IMR-90 (cell line): ENCODE results near the gene C9orf50. TPM values are rescaled to one million over a fixed set of nuclear protein-coding genes. Genes with fewer than 3 reads are reported as not detected.

Experiments used
- ATAC-seq: fragments of 200-7000 bp; cut with Tn5 transposase; 2 replicates; pipeline ENCODE4 v1.9.1; 2020; ENCODE audit warnings: low read depth, mild to moderate bottlenecking, moderate library complexity
- BruUV-seq: library from RNA; stranded (reverse); fragments of 400-500 nt; replicated peaks from 2 replicates; lab custom pipeline; 2021; lab: Mats Ljungman, UMichigan
- CTCF ChIA-PET: fragments of 300-600 bp; formaldehyde crosslinking; extraction: SDS; loops from one replicate; lab custom pipeline; 2021; ENCODE audit warnings: antibody characterized with exemption; lab: Yijun Ruan, JAX
- POLR2A ChIA-PET: fragments of 300-600 bp; sonication (Branson Sonifier 250); formaldehyde crosslinking; loops from one replicate; lab custom pipeline; 2022; ENCODE audit warnings: antibody characterized with exemption; ENCODE audit not compliant: unreplicated experiment; lab: Charles Lee
- DNase-seq: peaks from one replicate; pipeline ENCODE4 v3.0.0; 2013
- H2AFZ ChIP-seq: replicated peaks from 2 replicates; pipeline ENCODE3; 2013; ENCODE audit warnings: low read length, mild to moderate bottlenecking; ENCODE audit not compliant: poor library complexity
- H2AK5ac ChIP-seq: 2 replicates; pipeline ENCODE4 v1.6.1; 2013; ENCODE audit warnings: low read depth, low read length, inconsistent platforms
- H2AK9ac ChIP-seq: replicated peaks from 2 replicates; pipeline ENCODE3; 2013; ENCODE audit warnings: mild to moderate bottlenecking, low read depth, low read length, moderate library complexity; ENCODE audit not compliant: poor library complexity
- H2BK120ac ChIP-seq: 2 replicates; pipeline ENCODE4 v1.6.1; 2013; ENCODE audit warnings: low read depth, low read length, inconsistent platforms
- H2BK15ac ChIP-seq: 3 replicates; pipeline ENCODE4 v1.6.1; 2013; ENCODE audit warnings: low read depth, low read length, inconsistent platforms
- H2BK20ac ChIP-seq: 2 replicates; pipeline ENCODE4 v1.6.1; 2013; ENCODE audit warnings: low read depth, mild to moderate bottlenecking, inconsistent platforms, low read length, moderate library complexity
- H2BK5ac ChIP-seq: 2 replicates; pipeline ENCODE4 v1.6.1; 2013; ENCODE audit warnings: mild to moderate bottlenecking, low read depth, low read length, inconsistent platforms; ENCODE audit not compliant: poor library complexity, severe bottlenecking
- H3K14ac ChIP-seq: replicated peaks from 2 replicates; pipeline ENCODE4 v1.6.1; 2013; ENCODE audit warnings: low read depth, low read length, inconsistent platforms
- H3K18ac ChIP-seq: 2 replicates; pipeline ENCODE4 v1.6.1; 2013; ENCODE audit warnings: low read depth, low read length, control low read depth
- H3K23ac ChIP-seq: 2 replicates; pipeline ENCODE4 v1.6.1; 2013; ENCODE audit warnings: low read depth, low read length, inconsistent platforms
- H3K27ac ChIP-seq: 2 replicates; pipeline ENCODE4 v1.5.1; 2013; ENCODE audit warnings: mild to moderate bottlenecking, control low read depth, low read length; ENCODE audit not compliant: insufficient read depth
- H3K27me3 ChIP-seq: 2 replicates; pipeline ENCODE4 v1.6.1; 2013; ENCODE audit warnings: low read length; ENCODE audit not compliant: control insufficient read depth, insufficient read depth
- H3K36me3 ChIP-seq: 2 replicates; pipeline ENCODE4 v1.6.1; 2013; ENCODE audit warnings: low read length, mixed read lengths; ENCODE audit not compliant: control insufficient read depth, insufficient read depth
- H3K4ac ChIP-seq: 2 replicates; pipeline ENCODE4 v1.6.1; 2013; ENCODE audit warnings: low read depth, low read length, inconsistent platforms
- H3K4me1 ChIP-seq: 2 replicates; pipeline ENCODE4 v1.6.1; 2013; ENCODE audit warnings: low read length, mixed read lengths; ENCODE audit not compliant: control insufficient read depth, insufficient read depth
- H3K4me2 ChIP-seq: 2 replicates; pipeline ENCODE4 v1.6.1; 2013; ENCODE audit warnings: low read depth, mild to moderate bottlenecking, control low read depth, low read length, moderate library complexity
- H3K4me3 ChIP-seq: 2 replicates; pipeline ENCODE4 v1.5.1; 2013; ENCODE audit warnings: low read depth, mild to moderate bottlenecking, control low read depth, low read length, moderate library complexity; ENCODE audit not compliant: insufficient read depth
- H3K56ac ChIP-seq: 2 replicates; pipeline ENCODE4 v1.6.1; 2013; ENCODE audit warnings: low read length, inconsistent platforms; ENCODE audit not compliant: insufficient read depth; ENCODE audit errors: extremely low read depth
- H3K79me1 ChIP-seq, 2 experiments: 2 replicates each; pipeline ENCODE4 v1.6.1; 2013; ENCODE audit warnings: low read length in 2 of 2, inconsistent platforms in 1 of 2, low read depth in 1 of 2
- H3K9ac ChIP-seq: 2 replicates; pipeline ENCODE4 v1.6.1; 2013; ENCODE audit warnings: low read depth, low read length, control low read depth
- H3K9me1 ChIP-seq: 2 replicates; pipeline ENCODE4 v1.6.1; 2013; ENCODE audit warnings: low read length, inconsistent platforms; ENCODE audit not compliant: insufficient read depth
- H3K9me3 ChIP-seq: 2 replicates; pipeline ENCODE4 v1.6.1; 2013; ENCODE audit warnings: low read length; ENCODE audit not compliant: control insufficient read depth, insufficient read depth
- H4K20me1 ChIP-seq: 2 replicates; pipeline ENCODE4 v1.6.1; 2013; ENCODE audit warnings: low read length, inconsistent platforms; ENCODE audit not compliant: insufficient read depth
- H4K5ac ChIP-seq: 2 replicates; pipeline ENCODE4 v1.6.1; 2013; ENCODE audit warnings: mild to moderate bottlenecking, low read depth, low read length, control low read depth
- H4K8ac ChIP-seq, 2 experiments: 2 replicates each; pipeline ENCODE4 v1.6.1; 2013; ENCODE audit warnings: low read depth in 2 of 2, low read length in 2 of 2, control low read depth in 1 of 2, inconsistent platforms in 1 of 2
- H4K91ac ChIP-seq: 2 replicates; pipeline ENCODE4 v1.6.1; 2013; ENCODE audit warnings: low read depth, low read length, inconsistent platforms; ENCODE audit not compliant: insufficient read depth
- BHLHE40 ChIP-seq: fragments of 150-350 bp; IDR thresholded peaks from 2 replicates; pipeline ENCODE4 v1.6.1; 2016; ENCODE audit warnings: mild to moderate bottlenecking, low read depth, low read length
- CHD1 ChIP-seq: IDR thresholded peaks from 2 replicates; pipeline ENCODE4 v1.6.1; 2012; ENCODE audit warnings: low read depth, low read length, improper control_type of control experiment
- FOS ChIP-seq: fragments of 150-350 bp; IDR thresholded peaks from 2 replicates; pipeline ENCODE4 v1.6.1; 2016; ENCODE audit warnings: low read depth, low read length
- MAZ ChIP-seq: IDR thresholded peaks from 2 replicates; pipeline ENCODE4 v1.6.1; 2012; ENCODE audit warnings: low read depth, mild to moderate bottlenecking, low read length, improper control_type of control experiment, moderate library complexity, borderline replicate concordance
- POLR2A ChIP-seq: IDR thresholded peaks from 2 replicates; pipeline ENCODE4 v1.6.1; 2012; ENCODE audit warnings: mild to moderate bottlenecking, low read depth, low read length
- RAD21 ChIP-seq: IDR thresholded peaks from 2 replicates; pipeline ENCODE4 v1.6.1; 2012; ENCODE audit warnings: low read length, improper control_type of control experiment
- RCOR1 ChIP-seq: IDR thresholded peaks from 2 replicates; pipeline ENCODE4 v1.6.1; 2012; ENCODE audit warnings: mild to moderate bottlenecking, low read length, improper control_type of control experiment; ENCODE audit not compliant: insufficient replicate concordance
- RFX5 ChIP-seq: IDR thresholded peaks from 2 replicates; pipeline ENCODE4 v1.8.0; 2012; ENCODE audit warnings: low read depth, mild to moderate bottlenecking, low read length, moderate library complexity
- SMC3 ChIP-seq: fragments of 150-350 bp; IDR thresholded peaks from 2 replicates; pipeline ENCODE4 v1.6.1; 2016; ENCODE audit warnings: low read depth, mild to moderate bottlenecking, antibody characterized with exemption, low read length, moderate library complexity
- WGBS, 2 experiments: methylation state at CpG; one replicate each; pipeline versions ENCODE4 v1.1.5 to v1.1.7; 2013; ENCODE audit warnings: missing lambda C conversion rate in 2 of 2; ENCODE audit not compliant: insufficient read length in 1 of 2; ENCODE audit errors: extremely low coverage in 2 of 2; 5-methylcytosine and 5-hydroxymethylcytosine counted together
- dilution Hi-C: fragments of 300-500 bp; cut with HindIII; formaldehyde crosslinking; loops from one replicate; pipeline ENCODE4 v1.14.3; 2018; ENCODE audit warnings: low sequenced_read_pairs; ENCODE audit not compliant: unreplicated experiment
- in situ Hi-C: fragments of 300-500 bp; cut with MboI; formaldehyde crosslinking; loops from 3 replicates; pipeline ENCODE4 v1.14.3; 2019; ENCODE audit warnings: low sequenced_read_pairs, inconsistent platforms, mixed read lengths
- intact Hi-C: fragments of 100-400 bp; cut with micrococcal nuclease; formaldehyde crosslinking; loops from 2 replicates; pipeline ENCODE4 v1.10.0; 2022
- polyA plus RNA-seq, 3 experiments: library from polyadenylated mRNA; depleted of rRNA; stranded (reverse); fragments of >200 nt; gene quantifications; 2 replicates each; pipeline ENCODE4 v1.2.3, GENCODE V29; 2012; ENCODE audit warnings: low replicate concordance in 1 of 3
- total RNA-seq: library from RNA; depleted of rRNA; stranded (reverse); fragments of >200 nt; gene quantifications from 2 replicates; pipeline ENCODE4 v1.2.3, GENCODE V29; 2012
- TF ChIP-seq, protein P1 (sequence below): fragments of 150-350 bp; IDR thresholded peaks from 2 replicates; pipeline ENCODE4 v1.6.1; 2016; ENCODE audit warnings: low read depth, mild to moderate bottlenecking, low read length, moderate library complexity, borderline replicate concordance

C9orf50 gene
- total and polyA plus RNA-seq, 2 of the 4 experiments (the other 2 are of a cell fraction): 0.09 TPM; not detected in 1

DNA sequence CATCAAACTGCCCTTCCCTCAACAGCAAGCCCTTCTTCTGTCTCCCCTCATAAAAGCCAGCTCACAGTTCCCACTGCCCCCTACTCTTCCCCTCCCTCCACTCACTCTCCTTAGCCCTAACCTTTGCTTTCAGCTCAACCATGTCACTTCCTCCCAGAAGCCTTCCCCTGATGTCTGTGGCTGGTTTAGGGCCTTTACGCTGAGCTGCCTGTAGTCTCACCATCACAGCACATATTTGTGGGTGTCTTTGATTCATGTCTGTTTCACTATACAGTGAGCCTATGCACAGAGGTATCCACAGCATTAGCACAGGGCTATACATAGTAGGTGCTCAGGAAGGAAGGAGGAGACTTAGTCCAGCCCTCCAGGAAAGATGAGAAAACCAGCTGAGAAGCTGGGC is 34.7 kb downstream of the C9orf50 start:
- ATAC-seq (no peak), DNase-seq (no peak)
- Histone ChIP-seq H2BK15ac (no peak overlapping the region), H3K4me1 (peaks cover 13% of the 10 kb centered on the region), H2AK9ac (peak overlapping the region; percentile 63), H2BK20ac (no peak overlapping the region), H3K79me1 (no peaks in the 10 kb centered on the region), H3K4me3 (no peak overlapping the region), H2AK5ac (peak overlapping the region; percentile 35; the same call in 1 of the 2 replicates), H3K9me3 (no peaks in the 10 kb centered on the region), H3K18ac (no peak overlapping the region), H3K27ac (no peak overlapping the region), H4K8ac (peak overlapping the region in 1 of 2 experiments; percentile 37; a peak in 2 of 4 replicates), H3K4me2 (no peak overlapping the region), H4K20me1 (no peaks in the 10 kb centered on the region), H3K9ac (no peak overlapping the region), H2BK120ac (peak overlapping the region; percentile 32; the same call in 1 of the 2 replicates), H3K14ac (no peak overlapping the region), H3K4ac (no peak overlapping the region; the same call in 1 of the 2 replicates), H3K36me3 (no peaks in the 10 kb centered on the region), H3K27me3 (no peaks in the 10 kb centered on the region), H2AFZ (peak overlapping the region; percentile 47), H3K23ac (peak overlapping the region; percentile 45), H3K56ac (no peak overlapping the region), H2BK5ac (no peak overlapping the region), H4K5ac (no peak overlapping the region), H4K91ac (peak overlapping the region; percentile 33; the same call in 1 of the 2 replicates), H3K9me1 (peaks cover 9% of the 10 kb centered on the region; the same call in 1 of the 2 replicates)
- TF ChIP-seq, protein P1, sequence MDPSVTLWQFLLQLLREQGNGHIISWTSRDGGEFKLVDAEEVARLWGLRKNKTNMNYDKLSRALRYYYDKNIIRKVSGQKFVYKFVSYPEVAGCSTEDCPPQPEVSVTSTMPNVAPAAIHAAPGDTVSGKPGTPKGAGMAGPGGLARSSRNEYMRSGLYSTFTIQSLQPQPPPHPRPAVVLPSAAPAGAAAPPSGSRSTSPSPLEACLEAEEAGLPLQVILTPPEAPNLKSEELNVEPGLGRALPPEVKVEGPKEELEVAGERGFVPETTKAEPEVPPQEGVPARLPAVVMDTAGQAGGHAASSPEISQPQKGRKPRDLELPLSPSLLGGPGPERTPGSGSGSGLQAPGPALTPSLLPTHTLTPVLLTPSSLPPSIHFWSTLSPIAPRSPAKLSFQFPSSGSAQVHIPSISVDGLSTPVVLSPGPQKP: no peak
- TF ChIP-seq FOS (no peak), BHLHE40 (no peak), RCOR1 (no peak), POLR2A (no peak), CHD1 (no peak), SMC3 (no peak), RFX5 (no peak), RAD21 (no peak), MAZ (no peak)
- no CpG with 5 or more reads among the region's 1 CpG for WGBS, 2 experiments
- ChIA-PET POLR2A (no interaction called here), CTCF (no interaction called here)
- intact Hi-C loops: no loop called here
- dilution Hi-C loops: no loop called here
- no TSS peak for BruUV-seq
- in situ Hi-C loops: no loop called here
